Activated T-helper 1 cell treated with Interleukin-2 at 50 U/mL for 16 hours (primary cell): ENCODE measurements around the gene HEPACAM.
A peak's percentile ranks its signal among the peaks of the same experiment; 100 is the strongest.

Source experiments
- DNase-seq: peaks from one replicate; pipeline ENCODE4 v3.0.0-alpha.2; 2020; ENCODE audit warnings: low read depth

HEPACAM gene

DNA sequence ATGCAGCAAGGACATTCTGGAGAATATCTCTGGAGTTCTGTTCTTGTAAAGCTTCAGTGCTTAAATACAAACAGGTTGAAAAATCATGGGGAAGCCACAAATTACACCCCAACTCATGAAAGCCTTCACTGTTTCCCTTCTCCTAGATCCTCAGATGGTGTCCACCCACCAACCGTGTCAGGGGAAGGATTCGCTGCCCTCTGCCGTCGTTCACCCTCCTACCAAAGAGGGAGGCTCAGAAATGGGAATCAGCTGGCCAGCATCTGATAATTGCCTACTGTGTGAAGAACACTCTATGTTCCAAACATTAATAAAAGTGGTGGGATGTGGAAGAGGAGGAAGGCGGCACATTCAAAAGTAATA, 7.4 kb upstream of the HEPACAM start:
- DNase-seq = no peak

DNA sequence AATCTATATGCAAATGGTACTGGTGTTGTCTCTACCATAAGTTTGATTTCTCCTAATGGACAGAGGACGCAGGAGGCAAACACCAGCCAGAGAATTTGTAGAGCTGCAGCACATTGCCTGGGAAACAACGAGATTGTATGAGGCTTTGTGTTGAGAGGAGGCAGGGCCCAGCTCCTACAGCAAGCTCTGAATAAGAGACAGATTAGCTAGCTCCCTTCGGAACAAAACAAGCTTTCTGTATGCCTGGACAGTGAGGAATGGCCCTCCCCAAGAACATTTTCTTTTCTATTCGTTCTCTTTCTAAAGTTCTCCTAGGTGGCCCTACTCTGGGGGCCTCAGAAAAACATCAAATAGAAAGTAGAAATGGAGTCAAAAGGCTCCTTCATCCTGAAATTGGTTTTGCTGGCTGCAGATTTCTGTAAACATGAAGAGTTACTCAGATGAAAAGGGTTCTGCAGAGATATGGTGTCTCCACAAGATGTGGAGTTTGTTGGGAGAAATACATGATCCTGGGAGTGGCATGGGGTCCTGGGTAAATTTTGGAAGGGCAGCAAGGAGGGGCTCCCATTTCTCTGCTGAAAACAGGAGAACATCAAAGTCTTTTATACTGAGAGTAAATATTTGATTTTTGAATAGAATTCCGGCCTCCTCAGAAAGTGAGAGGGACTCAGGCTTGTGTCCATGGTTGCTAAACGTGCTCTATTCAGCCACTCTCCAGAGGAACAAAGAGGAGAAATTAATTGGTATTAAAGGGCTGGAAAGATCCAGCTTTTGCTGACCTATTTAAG, 6.8 kb upstream of the HEPACAM start:
- DNase-seq = no peak

DNA sequence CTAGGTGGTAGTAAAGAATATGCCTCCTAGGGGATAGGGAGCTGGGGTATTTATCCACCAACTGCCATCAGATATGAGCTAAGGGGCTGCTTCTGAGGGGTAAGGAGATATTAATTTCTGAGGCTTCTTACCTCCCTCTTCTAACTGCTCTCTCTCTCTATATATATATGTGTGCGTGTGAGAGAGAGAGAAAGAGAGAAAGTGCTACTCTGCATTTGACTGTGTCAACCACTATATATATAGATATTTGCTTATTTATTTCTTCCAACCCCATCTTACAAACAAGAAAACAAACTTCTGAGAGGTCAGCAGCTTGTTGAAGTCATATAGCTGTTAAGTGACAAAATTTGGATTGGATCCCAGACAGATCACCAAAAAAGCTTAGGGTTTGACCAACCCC, 5.9 kb upstream of the HEPACAM start:
- DNase-seq = no peak

DNA sequence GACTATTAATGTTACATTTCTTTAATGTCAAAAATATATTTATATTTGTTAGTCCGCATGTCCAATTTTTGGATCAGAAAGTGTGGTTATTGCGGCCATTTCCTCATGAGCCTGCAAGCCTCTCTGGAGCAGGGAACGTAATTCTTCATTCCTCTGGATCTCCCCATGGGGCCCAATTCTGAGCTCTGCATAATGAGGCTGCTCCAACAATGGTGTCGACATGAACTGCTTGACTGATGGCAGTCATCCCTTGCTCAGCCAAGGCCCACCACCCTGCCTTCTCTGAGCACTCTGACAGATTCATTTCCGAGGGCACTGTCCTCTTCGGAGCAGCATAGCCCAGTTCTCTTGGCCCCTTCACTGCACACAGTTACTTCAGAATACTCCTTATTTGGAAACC, 3.1 kb upstream of the HEPACAM start:
- no peak for DNase-seq

DNA sequence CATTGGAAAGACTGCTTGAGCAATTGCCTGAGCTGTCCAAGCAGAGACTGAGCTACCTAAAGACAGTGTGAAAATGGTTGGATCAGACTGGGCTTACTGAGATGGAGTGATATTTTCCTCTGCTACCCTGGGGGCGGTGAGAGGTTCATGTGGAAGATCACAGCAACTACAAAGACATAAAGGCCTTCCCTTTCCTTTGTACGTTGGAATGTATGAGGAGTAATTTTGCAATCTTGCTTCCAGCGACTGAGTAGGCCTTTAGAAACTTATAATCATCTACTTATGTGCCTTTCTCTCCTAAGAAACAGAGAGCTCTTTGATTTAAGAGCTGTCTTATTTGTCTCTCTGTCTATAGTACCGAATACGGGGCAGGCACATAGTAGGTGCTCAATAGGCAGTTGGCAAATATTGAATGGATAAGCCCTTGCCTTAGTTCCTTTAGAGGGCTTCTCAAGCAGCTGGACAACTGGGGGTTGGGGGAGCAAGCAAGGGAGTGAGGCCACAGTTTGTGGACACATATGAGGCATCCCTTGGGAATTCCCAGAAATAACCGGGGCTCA, 2.4 kb upstream of the HEPACAM start:
- DNase-seq = no peak

DNA sequence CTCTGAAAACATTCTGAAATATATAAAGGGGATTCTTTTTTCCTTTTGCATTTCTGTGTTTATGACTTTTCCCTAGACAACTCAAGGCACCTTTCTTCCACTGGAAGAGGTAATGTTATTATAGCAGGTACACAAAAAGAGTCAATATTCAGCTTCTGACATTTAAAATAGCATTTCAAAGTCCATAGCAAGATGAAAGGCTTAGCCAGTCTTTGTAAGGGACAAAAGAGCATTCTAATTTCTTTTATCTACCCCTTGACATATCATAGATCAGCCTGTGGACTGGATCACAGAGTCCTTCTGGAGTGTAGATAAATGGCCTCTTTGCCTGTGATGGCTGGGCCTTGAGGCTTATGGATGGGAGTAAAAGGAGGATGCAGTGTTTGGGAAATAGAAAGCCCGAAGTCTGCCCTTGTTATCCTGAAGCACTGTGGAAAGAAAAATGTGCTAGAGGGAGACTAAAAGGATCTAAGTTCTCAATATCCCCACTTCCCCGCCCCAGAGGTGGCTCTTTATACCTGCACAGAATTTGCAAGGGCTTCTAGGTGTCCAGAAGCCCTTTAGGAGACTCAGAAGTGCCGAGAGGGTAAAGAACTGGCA, 1.6 kb upstream of the HEPACAM start:
- DNase-seq = no peak

DNA sequence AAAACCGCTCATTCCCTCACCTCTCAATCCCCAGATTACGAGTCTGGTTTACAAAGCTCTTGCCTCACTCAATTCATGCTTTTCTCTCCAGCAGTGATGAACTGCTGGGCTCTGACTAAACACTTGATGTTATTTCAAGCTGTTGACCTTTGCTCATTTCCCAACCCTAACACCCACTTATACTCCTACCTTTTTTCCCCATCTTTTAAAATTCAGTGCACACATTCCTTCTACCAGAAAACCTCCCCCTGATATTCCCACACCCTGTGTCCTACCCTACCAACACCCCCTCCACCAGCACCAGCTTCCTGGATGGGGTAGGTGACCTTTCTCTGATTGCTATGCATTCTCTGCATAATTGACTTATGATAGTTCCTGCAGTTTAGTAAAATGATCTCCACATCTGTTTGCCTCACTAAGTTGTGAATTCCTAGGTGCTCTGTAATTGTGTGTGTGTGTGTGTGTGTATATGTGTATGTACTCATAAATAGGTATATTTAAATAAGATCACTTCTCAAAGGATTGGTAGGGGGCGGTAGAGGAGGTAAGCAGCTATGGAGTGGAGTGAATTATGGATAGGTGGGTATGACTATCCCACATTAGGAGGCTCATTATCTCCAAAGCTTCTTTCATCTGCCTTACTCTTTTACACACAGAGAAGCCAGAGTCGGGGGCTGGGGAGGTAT, 842 bp downstream of the HEPACAM start:
- DNase-seq = no peak

DNA sequence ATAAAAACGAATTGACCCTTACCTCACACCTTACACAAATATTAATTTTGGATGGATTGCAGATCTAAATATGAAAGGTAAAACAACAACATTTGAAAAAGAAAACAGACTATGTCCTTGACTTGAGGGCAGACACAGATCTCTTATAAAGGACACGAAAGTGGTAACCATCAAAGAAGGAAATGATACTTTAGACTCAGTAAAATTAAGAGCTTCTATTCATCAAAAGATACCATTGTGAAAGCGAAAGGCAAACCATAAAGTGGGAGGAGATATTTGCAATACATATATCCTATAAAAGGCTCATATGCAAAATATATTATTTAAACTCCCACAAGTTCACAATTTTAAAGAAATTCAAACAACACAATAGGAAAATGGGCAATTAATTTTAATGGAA, 5.0 kb downstream of the HEPACAM start:
- DNase-seq = no peak

DNA sequence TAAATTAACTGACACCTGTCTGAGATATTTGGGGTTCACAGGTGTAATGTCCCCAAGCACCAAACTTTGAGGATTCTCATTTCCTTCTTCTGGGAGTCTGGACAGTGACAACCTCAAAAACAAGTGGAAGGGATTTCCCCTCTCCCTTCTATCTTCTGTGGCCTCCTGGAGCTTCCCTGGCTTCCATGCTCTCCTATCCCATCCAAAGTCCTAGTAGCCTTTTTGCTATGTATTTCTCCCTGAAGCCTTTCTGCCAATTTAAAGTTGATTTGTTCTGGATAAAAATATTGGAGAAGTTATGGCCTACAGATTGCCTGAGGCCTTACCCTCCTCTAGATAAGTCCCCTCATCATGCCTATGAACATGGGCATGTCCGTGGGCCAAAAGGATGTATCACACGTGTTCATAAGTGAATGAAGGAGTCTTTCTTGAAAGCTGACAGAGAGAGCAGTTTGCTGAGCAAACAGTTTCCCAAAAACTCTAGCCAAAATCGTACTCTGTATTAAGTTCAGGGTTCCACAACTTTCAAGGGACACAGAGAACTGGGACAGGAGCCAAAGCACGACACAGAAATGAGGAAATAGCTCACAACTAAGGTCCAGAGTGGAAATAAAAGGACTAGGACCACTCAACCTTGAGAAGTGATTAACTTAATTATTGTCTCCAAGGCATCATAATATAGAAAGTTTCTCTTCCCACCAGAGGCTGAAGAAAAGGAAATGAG, 6.7 kb downstream of the HEPACAM start:
- DNase-seq = no peak

DNA sequence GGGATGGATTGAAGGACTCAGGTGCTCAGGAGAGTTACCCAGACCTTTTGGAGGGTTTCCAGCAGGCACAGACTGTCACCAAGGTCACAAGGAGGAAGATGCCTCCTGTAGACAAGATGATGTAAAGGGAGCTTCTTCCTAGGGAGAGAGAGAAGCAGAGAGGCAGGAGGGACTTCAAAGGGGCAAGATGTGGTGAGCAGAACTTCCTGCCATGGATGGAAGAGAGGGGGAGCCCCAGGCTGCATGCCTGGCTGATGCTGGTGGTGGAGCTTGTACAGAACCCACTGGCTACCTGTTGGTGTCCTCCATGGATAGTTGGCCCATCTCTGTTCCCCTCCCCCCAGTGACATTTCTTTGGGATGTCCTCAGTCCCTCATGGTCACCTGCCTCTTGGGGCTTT, 12.6 kb downstream of the HEPACAM start:
- DNase-seq = no peak

DNA sequence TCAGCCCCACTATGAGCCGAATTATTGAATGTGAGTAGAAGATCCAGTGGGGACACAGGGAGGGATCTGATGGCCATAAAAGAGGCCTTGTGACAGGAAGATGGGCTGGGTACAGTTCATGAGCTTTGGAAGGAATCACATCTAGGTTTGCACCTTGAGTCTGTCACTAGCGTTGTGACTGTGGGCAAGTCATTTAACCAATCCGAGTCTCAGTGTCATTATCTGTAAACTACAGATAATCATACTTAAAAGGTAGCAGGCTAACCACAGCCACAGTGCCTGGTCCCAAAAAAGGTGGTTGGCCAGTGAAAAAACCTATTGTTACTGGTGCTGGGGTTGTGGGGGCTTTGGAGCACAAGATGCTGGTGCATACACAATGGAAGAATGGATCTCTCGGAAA, 13.0 kb downstream of the HEPACAM start:
- no peak for DNase-seq

DNA sequence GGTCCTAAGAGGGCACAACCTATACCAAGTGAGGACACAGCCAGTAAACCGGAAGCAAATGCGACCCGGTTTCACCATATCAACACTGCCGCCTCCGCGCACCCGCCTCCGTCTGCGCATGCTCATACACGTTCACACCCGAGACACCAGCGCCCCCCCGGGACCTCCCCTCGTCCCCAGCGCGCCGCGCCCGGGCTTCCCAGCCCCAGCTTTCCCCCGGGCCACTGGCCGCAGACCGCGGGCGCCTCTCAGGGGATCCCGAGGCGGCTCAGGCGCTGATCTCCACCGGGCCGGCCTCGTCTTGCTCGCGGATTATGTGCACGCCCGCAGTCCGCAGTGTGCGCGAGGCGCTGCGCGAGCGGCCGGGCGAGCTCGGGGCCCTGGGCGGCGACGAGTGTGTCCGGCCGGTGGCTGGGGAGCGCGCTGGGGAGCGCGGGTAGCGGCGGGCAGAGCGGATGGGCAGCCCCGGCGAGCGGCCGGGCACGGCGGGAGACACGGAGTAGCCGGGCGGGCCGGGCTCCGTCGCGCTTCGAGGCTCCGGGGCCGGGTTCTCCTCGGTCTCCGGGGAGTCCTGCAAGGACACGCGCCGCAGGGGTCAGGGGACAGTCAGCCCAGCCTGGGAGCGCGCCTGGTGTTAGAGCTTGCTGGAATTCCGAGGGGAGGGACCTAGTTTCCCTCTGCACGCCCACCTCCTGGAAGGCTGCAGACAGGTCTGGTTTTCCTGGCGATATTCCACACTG, 14.8 kb downstream of the HEPACAM start:
- peak; percentile 59 for DNase-seq

DNA sequence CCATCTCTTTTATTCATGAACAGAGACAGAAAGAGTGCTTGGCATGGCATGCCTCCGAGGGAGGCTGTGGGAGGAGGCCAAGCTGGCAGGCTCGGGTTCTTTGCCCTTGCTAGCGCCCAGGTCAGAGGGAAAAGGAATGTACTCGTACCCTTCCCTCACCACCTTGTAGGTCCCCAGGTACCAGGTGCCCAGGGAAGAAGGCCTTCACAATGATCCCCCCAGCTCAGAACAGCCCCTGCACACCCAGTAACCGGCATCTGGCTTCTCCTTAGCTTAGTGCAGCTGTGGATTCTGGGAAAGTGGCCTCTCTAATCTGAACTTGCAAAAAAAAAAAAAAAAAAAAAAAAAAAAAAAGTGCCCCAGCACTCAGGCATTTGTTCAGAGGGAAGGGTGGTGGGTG, 15.5 kb downstream of the HEPACAM start:
- DNase-seq = no peak

DNA sequence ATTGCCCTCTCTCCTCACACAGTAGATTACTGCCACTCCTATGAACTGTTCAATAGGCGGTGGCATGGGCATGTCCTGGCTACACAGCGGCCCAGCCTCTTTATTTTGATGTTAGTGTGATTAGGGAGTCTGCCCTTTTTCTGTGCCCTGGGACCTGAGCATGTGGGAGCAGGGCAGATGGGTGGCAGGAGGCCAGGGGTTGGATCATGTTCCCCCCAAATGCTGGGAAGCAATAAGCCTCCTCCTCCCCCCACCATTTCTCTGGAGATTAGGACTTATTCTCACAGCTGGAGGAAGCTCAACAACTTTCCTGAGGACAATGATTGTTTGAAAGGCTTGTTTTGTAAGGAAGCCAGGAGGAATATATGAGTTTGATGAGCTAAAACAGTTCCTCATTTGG, 15.9 kb downstream of the HEPACAM start:
- no peak for DNase-seq

DNA sequence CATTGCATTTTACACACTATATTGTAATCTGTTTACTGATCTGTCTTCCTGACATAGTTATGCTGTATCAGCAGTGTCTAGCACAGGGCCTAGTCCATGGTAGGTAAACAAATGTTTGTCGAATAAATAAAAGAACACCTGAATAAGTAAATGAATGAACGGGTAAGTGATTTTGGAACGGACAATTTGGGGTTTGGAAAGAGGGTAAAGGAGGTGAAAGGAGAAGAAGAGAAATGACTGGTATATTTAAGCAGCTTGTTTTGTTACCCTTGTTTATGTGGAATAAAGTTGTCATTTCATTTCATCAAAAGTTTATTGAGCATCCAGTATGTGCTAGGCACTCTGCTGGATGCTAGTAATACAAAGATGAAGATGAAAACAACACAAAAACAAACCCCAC, 16.9 kb downstream of the HEPACAM start, which contains the start of gene HEPN1:
HEPN1 (plus strand) TSS at position 301 of the 400 bp plus-strand sequence.
- no peak for DNase-seq

DNA sequence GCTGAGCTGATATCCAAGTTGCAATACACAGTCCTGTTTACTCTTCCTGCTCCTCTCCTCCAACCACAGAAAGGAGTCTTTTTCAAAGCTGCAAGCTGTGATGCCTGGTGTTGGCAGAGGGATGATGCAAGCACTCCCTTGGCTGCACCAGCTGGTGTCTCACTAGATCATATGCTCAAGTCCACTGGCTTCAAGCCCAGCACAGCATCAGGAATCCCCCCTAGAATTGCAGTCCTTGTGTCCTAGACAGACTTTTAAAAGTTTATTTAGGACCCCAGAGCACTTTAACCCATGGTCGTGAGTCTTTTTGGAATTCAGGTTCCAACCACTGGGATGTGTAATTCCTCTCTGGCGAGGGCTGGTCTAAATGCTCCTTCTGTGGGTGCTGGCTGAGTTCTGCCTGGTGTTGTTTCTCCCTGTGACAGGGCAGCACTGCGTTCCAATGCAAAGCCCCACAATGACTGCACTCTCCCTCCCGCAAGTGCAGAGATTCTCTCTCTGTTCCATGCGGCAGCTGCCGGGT, 18.7 kb downstream of the HEPACAM start:
- DNase-seq = no peak

DNA sequence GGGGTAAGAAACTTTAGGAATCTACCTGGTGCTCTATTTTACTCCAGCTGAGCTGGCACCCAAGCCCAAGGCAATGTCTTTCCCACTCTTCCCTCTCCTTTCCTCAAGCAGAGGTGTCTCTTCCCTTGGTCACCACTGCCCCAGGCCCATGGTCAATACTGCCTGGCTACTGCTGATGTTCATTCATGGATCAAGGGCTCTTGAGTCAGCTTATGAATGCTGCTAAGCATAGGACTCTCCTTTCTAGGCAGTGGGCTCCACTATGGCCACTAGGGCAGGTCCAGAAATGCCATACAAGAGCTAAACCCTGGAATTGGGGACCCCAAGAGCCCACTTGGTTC, 19.5 kb downstream of the HEPACAM start:
- no peak for DNase-seq

DNA sequence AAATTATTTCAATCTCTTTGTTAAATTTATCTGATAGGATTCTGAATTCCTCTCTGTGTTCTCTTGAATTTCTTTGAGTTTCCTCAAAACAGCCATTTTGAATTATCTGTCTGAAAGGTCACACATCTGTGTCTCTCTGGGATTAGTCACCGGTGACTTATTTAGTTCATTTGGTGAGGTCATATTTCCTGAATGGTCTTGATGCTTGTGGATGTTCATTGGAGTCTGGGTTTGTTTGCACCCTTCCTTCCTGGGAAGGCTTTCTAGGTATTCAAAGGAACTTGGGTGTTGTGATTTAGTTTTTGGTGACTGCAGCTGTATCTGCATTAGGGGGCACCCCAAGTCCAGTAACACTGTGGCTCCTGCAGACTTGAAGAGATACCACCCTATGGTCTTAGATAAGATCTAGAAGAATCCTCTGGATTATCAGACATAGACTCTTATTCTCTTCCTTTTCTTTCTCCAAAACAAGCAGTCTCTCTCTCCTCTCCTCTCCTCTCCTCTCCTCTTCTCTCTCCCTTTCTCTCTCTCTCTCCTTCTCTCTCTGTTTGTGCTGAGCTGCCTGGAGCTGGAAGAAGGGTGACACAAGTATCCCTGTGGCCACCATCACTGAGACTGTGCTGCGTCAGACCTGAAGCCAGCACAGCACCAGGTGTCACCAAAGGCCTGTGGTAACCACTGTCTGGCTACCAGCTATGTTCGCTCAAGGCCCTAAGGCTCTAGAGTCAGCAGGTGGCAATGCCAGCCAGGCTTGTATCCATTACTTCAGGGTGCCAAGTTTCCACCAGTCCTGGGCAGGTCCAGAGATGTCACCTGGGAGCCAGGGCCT, 20.1 kb downstream of the HEPACAM start:
- no peak for DNase-seq

DNA sequence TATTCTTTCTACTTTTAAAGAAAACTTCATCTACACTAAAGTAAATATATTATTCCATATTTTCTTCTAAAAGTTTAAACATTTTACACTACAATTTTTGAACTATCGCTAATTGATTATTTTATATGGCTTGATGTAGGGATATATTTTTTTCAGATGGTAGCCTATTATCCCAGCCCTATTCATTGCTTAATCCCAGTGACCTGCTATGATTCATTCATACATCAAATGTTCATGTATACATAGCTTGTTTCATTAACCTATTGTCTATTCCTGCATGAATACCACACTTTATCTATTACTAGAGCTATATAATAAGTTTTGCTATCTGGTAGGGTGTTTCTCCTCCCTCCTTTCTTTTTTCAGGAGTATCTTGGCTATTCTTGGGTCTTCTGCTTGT, 33.2 kb downstream of the HEPACAM start:
- DNase-seq = no peak

DNA sequence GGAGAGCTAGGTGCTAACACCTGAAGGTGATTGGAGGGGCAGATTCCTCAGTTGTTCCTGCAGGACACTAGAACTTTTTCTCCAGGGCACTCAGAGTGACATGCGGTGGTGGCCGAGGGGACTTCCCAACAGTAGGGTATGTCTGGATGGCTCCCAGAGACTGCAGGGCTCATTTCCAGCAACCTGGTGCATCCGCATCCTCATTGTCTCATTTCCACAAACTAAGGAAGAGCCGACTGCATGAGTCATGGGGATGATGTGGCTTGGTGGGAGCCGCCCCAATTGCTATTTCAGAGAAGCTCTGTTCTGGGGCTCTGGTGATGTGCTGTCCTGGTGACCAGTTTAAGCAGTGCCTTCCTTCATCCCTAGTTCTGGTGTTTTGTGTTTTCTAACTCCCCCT, 35.4 kb downstream of the HEPACAM start:
- DNase-seq = no peak
